Common myeloid progenitor, CD34-positive (primary cell): ENCODE results near the gene GJB2.
"Not testable (repeated sequence)": the region's sequence is repeated elsewhere in the genome, so short reads cannot be mapped to it uniquely, and the experiment has no call there.

Experiments
- CTCF ChIA-PET: fragments of 350-600 bp; sonication (Branson Sonifier 250); formaldehyde crosslinking; loops from one replicate; lab custom pipeline; 2021; ENCODE audit warnings: antibody characterized with exemption; lab: Charles Lee
- POLR2A ChIA-PET: fragments of 350-600 bp; sonication (Branson Sonifier 250); formaldehyde crosslinking; loops from one replicate; lab custom pipeline; 2021; ENCODE audit warnings: antibody characterized with exemption; lab: Charles Lee
- DNase-seq, 3 donors: peaks; one replicate each; pipeline versions ENCODE4 v3.0.0 to v3.0.0-alpha.2; 2013
- H3K27ac ChIP-seq, 2 experiments: 1 replicate in 1 of 2; 2 replicates in 1 of 2; pipeline ENCODE4 v1.7.0; 2013; ENCODE audit warnings: inconsistent platforms in 2 of 2, low read length in 2 of 2, mild to moderate bottlenecking in 2 of 2, low read depth in 1 of 2, moderate library complexity in 1 of 2; ENCODE audit not compliant: severe bottlenecking in 2 of 2, insufficient read depth in 1 of 2, poor library complexity in 1 of 2
- H3K27me3 ChIP-seq, 5 experiments: replicated peaks in 2 of 5; 1 replicate in 3 of 5; 2 replicates in 2 of 5; pipeline versions ENCODE4 v1.6.1 to v1.7.0; 2013; ENCODE audit warnings: low read length in 4 of 5, mild to moderate bottlenecking in 2 of 5, moderate library complexity in 2 of 5, inconsistent platforms in 1 of 5; ENCODE audit not compliant: insufficient read depth in 5 of 5, control insufficient read depth in 4 of 5
- H3K36me3 ChIP-seq, 4 experiments: 1 replicate in 2 of 4; 2 replicates in 2 of 4; pipeline versions ENCODE4 v1.6.1 to v1.7.0; 2013; ENCODE audit warnings: low read length in 3 of 4, control low read depth in 1 of 4, mild to moderate bottlenecking in 1 of 4; ENCODE audit not compliant: control insufficient read depth in 4 of 4, insufficient read depth in 4 of 4
- H3K4me1 ChIP-seq, 4 experiments: 1 replicate in 3 of 4; 2 replicates in 1 of 4; pipeline versions ENCODE4 v1.6.1 to v1.7.1; 2013; ENCODE audit warnings: low read length in 3 of 4, mild to moderate bottlenecking in 3 of 4, control low read depth in 1 of 4, inconsistent platforms in 1 of 4, moderate library complexity in 1 of 4; ENCODE audit not compliant: control insufficient read depth in 4 of 4, insufficient read depth in 4 of 4; ENCODE audit errors: control extremely low read depth in 1 of 4
- H3K4me3 ChIP-seq, 7 experiments: 1 replicate in 4 of 7; 2 replicates in 3 of 7; pipeline versions ENCODE4 v1.5.1 to v1.7.0; 2013; ENCODE audit warnings: mild to moderate bottlenecking in 7 of 7, low read length in 6 of 7, moderate library complexity in 6 of 7, inconsistent platforms in 2 of 7, low read depth in 2 of 7, control low read depth in 1 of 7; ENCODE audit not compliant: insufficient read depth in 4 of 7, control insufficient read depth in 1 of 7; ENCODE audit errors: extremely low read depth in 1 of 7
- H3K9me3 ChIP-seq, 5 experiments: 1 replicate in 4 of 5; 2 replicates in 1 of 5; pipeline versions ENCODE4 v1.6.1 to v1.7.1; 2013; ENCODE audit warnings: low read length in 4 of 5, mild to moderate bottlenecking in 2 of 5, inconsistent platforms in 1 of 5, low read depth in 1 of 5, moderate library complexity in 1 of 5; ENCODE audit not compliant: control insufficient read depth in 4 of 5, insufficient read depth in 2 of 5; ENCODE audit errors: control extremely low read depth in 1 of 5
- WGBS: methylation state at CpG from one replicate; pipeline ENCODE4 v1.1.5; 2013; ENCODE audit not compliant: insufficient coverage; 5-methylcytosine and 5-hydroxymethylcytosine counted together

Gene GJB2

GRCh38 chr13:20159646-20160305 is 33.0 kb downstream of the GJB2 start:
- Histone ChIP-seq H3K36me3 (no peaks in the 10 kb centered on the region), H3K9me3 (no peaks in the 10 kb centered on the region), H3K4me1 (peaks cover 0 to 18% (median 17%) of the 10 kb centered on the region in 4 experiments), H3K27me3 (peaks cover 26 to 74% (median 35%) of the 10 kb centered on the region in 5 experiments), H3K27ac (no peak overlapping the region), H3K4me3 (peak overlapping the region in 2 of 7 experiments; percentile 62 to 69)
- peak in 2 of 3 donors; percentile 24 to 34 for DNase-seq
- ChIA-PET CTCF (interaction anchor here (0.7 to 3.5 kb wide), 9 partner anchors 20 to 97 kb away, joined by 3 to 14 read pairs (median 3); no protein-coding TSS in a partner anchor), POLR2A (no interaction called here)
- 42% methylated on average over 12 of the region's 18 CpGs for WGBS

GRCh38 chr13:20157151-20157796 is 35.5 kb downstream of the GJB2 start:
- Histone ChIP-seq H3K4me1 (peaks cover 0 to 18% (median 17%) of the 10 kb centered on the region in 4 experiments), H3K4me3 (no peak overlapping the region), H3K27me3 (peaks cover 30 to 70% (median 35%) of the 10 kb centered on the region in 5 experiments), H3K36me3 (no peaks in the 10 kb centered on the region), H3K27ac (no peak overlapping the region), H3K9me3 (peaks cover 0 to 3% (median 0%) of the 10 kb centered on the region in 5 experiments)
- ChIA-PET POLR2A (no interaction called here), CTCF (interaction anchor here (0.6 to 1.4 kb wide), 5 partner anchors 13 to 39 kb away, joined by 3 read pairs; no protein-coding TSS in a partner anchor)
- no CpG with 5 or more reads among the region's 3 CpGs for WGBS
- peak in 2 of 3 donors; percentile 21 to 33 for DNase-seq

GRCh38 chr13:20156702-20157101 is 36.0 kb downstream of the GJB2 start:
- CTCF ChIA-PET = interaction anchor here (0.6 to 1.1 kb wide), 3 partner anchors 12 to 40 kb away, joined by 3 read pairs; no protein-coding TSS in a partner anchor
- WGBS = no CpG with 5 or more reads among the region's 2 CpGs
- no peak overlapping the region for H3K4me3 ChIP-seq
- H3K27ac ChIP-seq = no peak overlapping the region
- peaks cover 0 to 3% (median 0%) of the 10 kb centered on the region in 5 experiments for H3K9me3 ChIP-seq
- no peak for DNase-seq
- H3K4me1 ChIP-seq = peaks cover 0 to 16% (median 15%) of the 10 kb centered on the region in 4 experiments
- POLR2A ChIA-PET = no interaction called here
- H3K27me3 ChIP-seq = peaks cover 25 to 64% (median 29%) of the 10 kb centered on the region in 5 experiments
- no peaks in the 10 kb centered on the region for H3K36me3 ChIP-seq

GRCh38 chr13:20153290-20153689 is 39.4 kb downstream of the GJB2 start:
- CTCF ChIA-PET = interaction anchor here (1.3 kb wide), 1 partner anchor 26 kb away, joined by 3 read pairs; no protein-coding TSS in a partner anchor
- H3K4me3 ChIP-seq, H3K4me1 ChIP-seq, H3K27ac ChIP-seq, POLR2A ChIA-PET, H3K36me3 ChIP-seq, DNase-seq, H3K9me3 ChIP-seq: not testable (repeated sequence)
- no CpG with 5 or more reads among the region's 2 CpGs for WGBS
- H3K27me3 ChIP-seq = peaks cover 11 to 42% (median 25%) of the 10 kb centered on the region in 5 experiments

- WGBS = 99% methylated on average over 10 of the region's 11 CpGs
- peaks cover 0 to 3% (median 0%) of the 10 kb centered on the region in 5 experiments for H3K9me3 ChIP-seq
- no peaks in the 10 kb centered on the region for H3K4me1 ChIP-seq
- no peak overlapping the region for H3K27ac ChIP-seq
- CTCF ChIA-PET = interaction anchor here (0.6 kb wide), 1 partner anchor 8 kb away, joined by 4 read pairs; no protein-coding TSS in a partner anchor
- H3K4me3 ChIP-seq = no peak overlapping the region
- POLR2A ChIA-PET = no interaction called here
- DNase-seq = no peak
- H3K36me3 ChIP-seq = no peaks in the 10 kb centered on the region
- peaks cover 7 to 38% (median 20%) of the 10 kb centered on the region in 5 experiments for H3K27me3 ChIP-seq
Observed at GRCh38 chr13:20151612-20152011, 41.1 kb downstream of the GJB2 start.

GRCh38 chr13:20151016-20151415 is 41.7 kb downstream of the GJB2 start:
- H3K4me1 ChIP-seq = no peaks in the 10 kb centered on the region
- WGBS = 81% methylated on average over 6 of the region's 6 CpGs
- ChIA-PET POLR2A (no interaction called here), CTCF (no interaction called here)
- H3K27ac ChIP-seq = no peak overlapping the region
- H3K27me3 ChIP-seq = peaks cover 7 to 34% (median 24%) of the 10 kb centered on the region in 5 experiments
- H3K9me3 ChIP-seq = peaks cover 0 to 3% (median 0%) of the 10 kb centered on the region in 5 experiments
- H3K36me3 ChIP-seq = no peaks in the 10 kb centered on the region
- no peak overlapping the region for H3K4me3 ChIP-seq
- no peak for DNase-seq
